GM12872 (cell line): ENCODE data around the gene NPDC1.

Source experiments
- CTCF ChIP-seq: IDR thresholded peaks from 3 replicates; pipeline ENCODE4 v1.5.1; 2011; ENCODE audit warnings: low read depth, mild to moderate bottlenecking, low read length, moderate library complexity; ENCODE audit not compliant: insufficient read depth

NPDC1 gene

GRCh38 chr9:137051145-137051724 is 5.3 kb upstream of the NPDC1 start:
- TF ChIP-seq CTCF = no peak

GRCh38 chr9:137050570-137050969 is 4.6 kb upstream of the NPDC1 start:
- no peak for TF ChIP-seq CTCF

- TF ChIP-seq CTCF = peak; percentile 57
Measured at GRCh38 chr9:137049544-137050449, 3.8 kb upstream of the NPDC1 start.

GRCh38 chr9:137048655-137049543 is 2.9 kb upstream of the NPDC1 start:
- TF ChIP-seq CTCF = no peak

GRCh38 chr9:137045294-137046087 is 486 bp downstream of the NPDC1 start:
- no peak for TF ChIP-seq CTCF

- TF ChIP-seq CTCF = no peak
Measured at GRCh38 chr9:137044502-137045177, 1.3 kb downstream of the NPDC1 start.
